NT2/D1 (cell line): Measurements from ENCODE around the gene CSRP1.

Source experiments
- SUZ12 ChIP-seq: IDR thresholded peaks from 2 replicates; pipeline ENCODE4 v1.6.1; 2011; ENCODE audit not compliant: insufficient read length, insufficient read depth; ENCODE audit errors: extremely low read depth
- YY1 ChIP-seq: IDR thresholded peaks from 2 replicates; pipeline ENCODE4 v1.6.1; 2011; ENCODE audit not compliant: insufficient read length, insufficient read depth

DNA sequence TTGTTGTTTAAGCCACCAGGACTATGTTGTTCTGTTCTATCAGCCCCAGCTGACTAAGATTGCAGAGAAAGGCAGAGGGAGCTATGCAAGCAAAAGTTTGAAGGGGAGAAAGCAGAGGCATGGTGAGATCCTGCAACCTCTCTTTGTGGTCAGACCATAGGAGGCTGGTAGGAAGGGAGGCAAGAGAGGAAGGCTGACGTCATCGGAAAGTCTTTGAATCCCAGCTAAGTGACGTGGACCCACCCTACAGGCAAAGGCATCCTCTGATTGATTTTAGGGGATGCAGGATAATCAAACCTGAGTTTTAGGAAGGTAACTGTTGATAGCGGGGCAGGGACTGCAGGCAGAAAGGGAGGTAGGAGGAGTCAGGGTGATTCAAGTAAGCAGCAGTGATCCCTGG is 62.1 kb downstream of the CSRP1 start:
- TF ChIP-seq SUZ12 (no peak), YY1 (no peak)
